B cell (primary cell): ENCODE results near the gene RSBN1.

ENCODE experiments used
- EZH2 ChIP-seq: IDR thresholded peaks from 2 replicates; pipeline ENCODE4 v1.6.1; 2012; ENCODE audit warnings: borderline replicate concordance, low read depth, mild to moderate bottlenecking, moderate library complexity, low read length; ENCODE audit not compliant: insufficient read depth, poor library complexity, severe bottlenecking
- TF ChIP-seq, protein P1 (sequence below): fragments of 200-600 bp; IDR thresholded peaks from one replicate; pipeline ENCODE4 v1.8.0; 2022; ENCODE audit warnings: antibody characterized with exemption, mild to moderate bottlenecking

DNA sequence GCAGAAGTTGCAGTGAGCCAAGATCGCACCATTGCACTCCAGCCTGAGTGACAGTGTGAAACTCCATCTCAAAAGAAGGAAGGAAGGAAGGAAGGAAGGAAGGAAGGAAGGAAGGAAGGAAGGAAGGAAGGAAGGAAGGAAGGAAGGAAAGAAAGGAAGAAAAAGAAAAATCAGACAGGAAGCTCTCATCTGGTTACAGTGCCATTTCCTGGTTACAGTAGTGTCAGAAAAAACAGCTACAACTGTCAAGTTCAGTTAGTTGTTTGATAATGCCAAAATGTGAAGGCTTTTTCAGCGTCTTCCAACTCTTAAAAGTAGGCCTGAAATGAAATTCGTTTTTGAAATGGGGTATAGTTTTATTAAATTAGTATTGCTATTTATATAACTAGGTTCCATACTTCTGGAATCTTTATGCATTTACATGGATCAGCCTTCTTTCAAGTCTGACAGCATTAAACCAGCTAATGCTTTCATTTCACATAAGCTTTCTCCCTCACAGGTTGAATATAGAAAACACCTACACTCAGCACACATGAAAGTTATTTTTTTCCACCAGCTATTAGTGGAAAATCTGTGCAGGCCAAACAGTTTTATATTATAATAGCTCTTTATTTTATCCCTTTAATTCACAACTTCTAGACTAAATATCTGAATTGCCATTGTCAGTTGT is 38.0 kb upstream of the RSBN1 start:
- TF ChIP-seq, protein P1, sequence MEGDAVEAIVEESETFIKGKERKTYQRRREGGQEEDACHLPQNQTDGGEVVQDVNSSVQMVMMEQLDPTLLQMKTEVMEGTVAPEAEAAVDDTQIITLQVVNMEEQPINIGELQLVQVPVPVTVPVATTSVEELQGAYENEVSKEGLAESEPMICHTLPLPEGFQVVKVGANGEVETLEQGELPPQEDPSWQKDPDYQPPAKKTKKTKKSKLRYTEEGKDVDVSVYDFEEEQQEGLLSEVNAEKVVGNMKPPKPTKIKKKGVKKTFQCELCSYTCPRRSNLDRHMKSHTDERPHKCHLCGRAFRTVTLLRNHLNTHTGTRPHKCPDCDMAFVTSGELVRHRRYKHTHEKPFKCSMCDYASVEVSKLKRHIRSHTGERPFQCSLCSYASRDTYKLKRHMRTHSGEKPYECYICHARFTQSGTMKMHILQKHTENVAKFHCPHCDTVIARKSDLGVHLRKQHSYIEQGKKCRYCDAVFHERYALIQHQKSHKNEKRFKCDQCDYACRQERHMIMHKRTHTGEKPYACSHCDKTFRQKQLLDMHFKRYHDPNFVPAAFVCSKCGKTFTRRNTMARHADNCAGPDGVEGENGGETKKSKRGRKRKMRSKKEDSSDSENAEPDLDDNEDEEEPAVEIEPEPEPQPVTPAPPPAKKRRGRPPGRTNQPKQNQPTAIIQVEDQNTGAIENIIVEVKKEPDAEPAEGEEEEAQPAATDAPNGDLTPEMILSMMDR, result no peak
- TF ChIP-seq EZH2, result no peak
